Right forelimb (tissue), 1 donor: ENCODE results near the gene MDM2.
"Not testable (repeated sequence)": the region's sequence is repeated elsewhere in the genome, so short reads cannot be mapped to it uniquely, and the experiment has no call there.

ENCODE experiments used
- DNase-seq: peaks from one replicate; pipeline ENCODE4 v3.0.0-alpha.2; 2018

The MDM2 gene

DNA sequence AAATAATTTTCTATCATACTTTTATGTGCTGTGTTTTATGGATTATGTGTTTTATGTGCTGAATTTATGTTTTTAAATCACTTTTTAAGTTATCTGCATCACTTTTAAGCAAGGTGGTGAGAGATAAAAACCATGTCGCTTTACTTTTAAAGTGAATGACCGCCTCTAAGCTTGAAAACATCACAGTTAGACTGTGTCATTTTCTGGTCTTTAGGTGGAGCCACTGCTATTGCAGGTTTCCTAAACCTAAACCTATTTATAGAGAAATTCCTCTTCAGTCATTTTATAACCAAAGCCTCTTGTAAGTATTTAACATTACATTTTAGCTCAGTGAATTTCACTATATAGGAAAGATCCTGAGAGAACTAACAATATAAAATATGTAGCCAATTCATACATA lies 21.0 kb upstream of the MDM2 start:
- DNase-seq = no peak

DNA sequence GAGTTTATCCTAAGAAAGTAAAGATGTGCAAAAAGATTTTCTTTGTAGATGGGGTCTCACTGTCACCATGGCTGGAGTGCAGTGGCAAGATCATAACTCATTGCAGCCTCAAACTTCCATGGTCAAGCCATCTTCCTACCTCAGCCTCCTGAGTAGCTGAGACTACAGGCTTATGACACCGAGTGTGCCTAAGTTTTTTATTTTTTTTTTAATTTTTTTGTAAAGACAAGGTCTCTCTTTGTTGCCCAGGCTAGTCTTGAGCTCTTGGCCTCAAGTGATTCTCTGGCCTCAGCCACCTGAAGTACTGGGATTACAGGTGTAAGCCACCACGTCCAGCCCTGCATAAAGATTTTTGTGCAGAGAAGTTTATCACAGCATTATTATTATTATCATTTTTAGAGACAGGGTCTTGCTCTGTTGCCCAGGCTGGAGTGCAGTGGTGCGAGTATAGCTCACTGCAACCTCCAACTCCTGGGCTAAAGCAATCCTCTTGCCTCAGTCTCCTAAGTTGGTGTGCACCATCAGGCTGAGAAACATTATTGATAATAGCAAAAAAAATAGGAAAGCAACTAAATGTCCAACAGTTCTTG lies 19.3 kb upstream of the MDM2 start:
- no peak for DNase-seq

DNA sequence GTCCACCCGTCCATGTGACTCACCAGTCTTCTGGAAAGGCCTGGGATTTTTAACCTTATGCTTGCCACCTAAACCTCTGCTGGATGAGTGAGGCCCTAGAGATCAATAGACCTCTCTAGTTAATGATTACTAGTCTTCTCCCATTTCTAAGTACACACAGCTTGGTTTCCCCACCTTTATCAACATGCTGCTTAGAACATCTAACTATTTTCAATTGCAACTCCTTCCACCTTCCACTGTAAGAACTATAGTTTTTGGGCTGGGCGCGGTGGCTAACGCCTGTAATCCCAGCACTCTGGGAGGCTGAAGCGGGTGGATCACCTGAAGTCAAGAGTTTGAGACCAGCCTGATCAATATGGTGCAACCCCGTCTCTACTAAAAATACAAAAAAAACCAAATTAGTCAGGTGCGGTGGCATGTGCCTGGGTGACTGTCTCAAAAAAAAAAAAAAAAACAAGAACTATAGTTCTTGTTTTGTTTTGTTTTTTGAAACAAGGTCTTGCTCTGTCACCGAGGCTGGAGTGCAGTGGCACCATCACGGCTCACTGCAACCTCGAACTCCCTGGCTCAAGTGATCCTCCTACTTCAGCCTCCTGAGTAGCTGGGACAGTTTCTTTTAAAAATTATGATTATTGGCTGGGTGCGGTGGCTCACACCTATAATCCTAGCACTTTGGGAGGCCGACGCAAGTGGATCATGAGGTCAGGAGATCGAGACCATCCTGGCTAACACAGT lies 18.7 kb upstream of the MDM2 start:
- no peak for DNase-seq

DNA sequence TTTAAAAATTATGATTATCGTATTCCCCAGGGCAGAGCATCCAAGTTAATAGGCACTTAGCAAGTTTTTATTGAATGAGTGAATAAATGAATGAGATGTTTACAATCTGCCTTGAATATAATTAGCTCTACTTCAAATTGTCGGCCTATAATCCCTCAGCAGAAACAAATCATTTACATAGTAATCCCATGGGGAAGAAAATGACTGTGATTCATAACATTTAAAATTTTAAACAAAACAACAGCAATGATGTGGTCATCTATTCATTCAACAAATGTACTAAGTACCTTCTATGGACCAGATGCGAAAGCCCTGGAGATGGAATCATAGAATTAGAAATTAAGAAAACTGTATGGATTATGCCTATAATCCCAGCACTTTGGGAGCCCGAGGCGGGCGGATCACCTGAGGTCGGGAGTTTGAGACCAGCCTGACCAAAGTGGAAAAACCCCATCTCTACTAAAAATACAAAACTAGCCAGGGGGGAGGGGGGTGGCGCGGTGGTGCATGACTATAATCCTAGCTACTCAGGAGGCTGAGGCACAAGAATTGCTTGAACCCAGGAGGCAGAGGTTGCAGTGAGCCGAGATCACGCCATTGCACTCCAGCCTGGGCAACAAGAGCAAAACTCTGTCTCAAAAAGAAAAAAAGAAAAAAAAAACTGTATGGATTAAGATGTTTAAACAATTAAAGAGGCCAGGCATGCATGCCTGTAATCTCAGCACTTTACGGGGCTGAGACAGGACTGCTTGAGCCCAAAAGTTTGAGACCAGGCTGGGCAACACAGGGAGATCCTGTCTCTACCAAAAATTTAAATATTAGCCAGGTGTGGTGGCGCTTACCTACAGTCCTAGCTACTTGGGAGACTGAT lies 17.7 kb upstream of the MDM2 start:
- no peak for DNase-seq

DNA sequence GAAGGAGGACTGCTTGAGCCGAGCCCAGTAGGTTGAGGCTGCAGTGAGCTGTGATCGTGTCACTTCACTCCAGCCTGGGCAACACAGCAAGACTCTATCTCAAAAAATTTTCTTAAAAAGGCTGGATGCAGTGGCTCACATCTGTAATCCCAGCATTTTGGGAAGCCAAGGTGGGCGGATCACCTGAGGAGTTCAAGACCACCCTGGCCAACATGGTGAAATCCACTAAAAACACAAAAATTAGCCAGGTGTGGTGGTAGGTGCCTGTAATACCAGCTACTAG lies 17.1 kb upstream of the MDM2 start:
- DNase-seq = no peak

DNA sequence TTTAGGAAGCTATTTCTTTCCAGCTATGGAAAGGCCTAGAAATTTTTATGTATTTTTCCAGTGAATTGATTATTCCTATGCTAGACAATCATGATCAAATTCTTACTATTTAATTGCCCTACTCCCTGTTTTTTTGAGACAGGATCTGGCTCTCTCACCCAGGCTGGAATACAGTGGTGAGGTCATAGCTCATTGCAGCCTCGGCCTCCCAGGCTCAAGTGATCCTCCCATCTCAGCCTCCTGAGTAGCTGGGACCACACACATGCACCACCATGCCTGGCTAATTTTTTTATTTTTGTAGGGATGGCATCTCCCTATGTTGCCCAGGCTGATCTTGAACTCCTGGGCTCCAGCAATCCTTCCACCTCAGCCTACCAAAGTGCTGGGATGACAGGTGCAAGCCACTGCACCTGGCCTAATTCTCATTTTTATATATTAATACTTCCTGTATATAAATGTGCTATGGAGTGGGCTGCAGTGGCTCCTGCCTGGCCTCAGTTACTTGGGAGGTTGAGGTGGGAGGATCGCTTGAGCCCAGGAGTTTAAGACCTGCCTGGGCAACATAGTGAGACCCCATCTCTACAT lies 16.0 kb upstream of the MDM2 start:
- DNase-seq = no peak

DNA sequence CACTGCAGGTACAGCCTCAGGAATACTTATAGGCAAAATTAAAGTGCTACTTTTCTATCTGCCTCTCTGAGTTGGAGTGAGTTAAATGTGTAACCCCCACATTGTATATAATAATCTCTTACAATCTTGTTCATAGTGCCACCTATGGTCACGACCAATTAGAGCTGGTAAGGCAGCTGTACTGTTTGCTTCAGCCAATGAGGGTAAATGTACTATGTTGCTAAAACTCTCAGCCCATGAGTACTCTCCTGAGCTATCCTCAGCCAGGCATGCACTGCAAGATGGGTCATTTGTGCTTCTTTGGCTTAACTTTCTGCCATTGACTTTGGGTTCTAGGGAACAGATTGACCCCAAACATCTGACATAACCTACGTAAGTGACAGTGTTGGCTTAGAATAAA lies 15.0 kb upstream of the MDM2 start:
- DNase-seq = no peak

DNA sequence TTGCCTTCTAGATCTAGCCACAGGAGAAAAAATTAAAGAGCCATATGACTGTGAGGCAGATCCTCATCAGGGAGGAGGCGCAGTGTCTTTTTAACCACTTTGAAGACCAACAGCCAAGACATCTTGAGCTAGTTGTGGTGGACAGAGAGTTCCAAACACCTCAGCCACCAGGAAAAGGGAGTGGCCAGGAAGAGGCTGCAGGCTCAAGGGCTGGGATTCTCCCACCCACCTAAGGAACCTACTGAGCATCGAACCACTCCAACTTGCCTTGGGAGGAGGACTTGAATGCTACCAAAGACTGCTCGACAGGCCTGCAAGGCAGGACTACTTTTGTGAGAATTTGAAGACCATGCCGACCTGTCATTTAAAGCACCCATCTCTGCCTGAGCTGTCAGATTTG lies 14.5 kb upstream of the MDM2 start:
- DNase-seq = no peak

DNA sequence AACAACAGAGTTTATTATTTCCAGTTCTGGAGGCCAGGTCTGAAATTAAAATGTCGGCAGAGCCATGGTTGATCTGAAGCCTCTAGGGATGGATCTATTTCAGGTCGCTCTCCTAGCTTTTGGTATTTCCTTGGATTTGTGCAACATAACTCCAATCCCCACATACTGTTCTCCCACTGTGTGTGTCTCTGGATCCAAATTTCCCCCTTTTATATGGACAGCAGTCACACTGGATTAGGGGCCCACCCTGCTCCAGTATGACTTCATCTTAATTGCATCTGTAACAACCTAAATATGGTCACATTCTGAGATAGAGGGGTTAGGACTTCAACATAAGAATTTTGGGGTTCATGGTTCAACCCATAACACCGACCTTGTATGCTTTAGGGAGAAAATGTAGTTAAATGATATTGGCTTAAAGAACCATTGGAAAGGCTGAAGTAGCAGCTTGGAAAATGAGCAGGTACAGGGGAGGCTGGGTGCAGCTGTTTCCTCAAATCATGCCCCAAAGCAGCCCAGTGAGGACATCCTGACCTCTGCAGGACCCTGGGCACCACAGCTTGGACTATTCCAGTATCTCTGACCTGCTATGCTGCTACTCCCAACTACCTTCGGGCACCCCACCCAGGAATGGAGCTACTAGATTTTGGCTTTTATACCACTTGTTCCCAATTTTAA lies 13.9 kb upstream of the MDM2 start:
- no peak for DNase-seq

DNA sequence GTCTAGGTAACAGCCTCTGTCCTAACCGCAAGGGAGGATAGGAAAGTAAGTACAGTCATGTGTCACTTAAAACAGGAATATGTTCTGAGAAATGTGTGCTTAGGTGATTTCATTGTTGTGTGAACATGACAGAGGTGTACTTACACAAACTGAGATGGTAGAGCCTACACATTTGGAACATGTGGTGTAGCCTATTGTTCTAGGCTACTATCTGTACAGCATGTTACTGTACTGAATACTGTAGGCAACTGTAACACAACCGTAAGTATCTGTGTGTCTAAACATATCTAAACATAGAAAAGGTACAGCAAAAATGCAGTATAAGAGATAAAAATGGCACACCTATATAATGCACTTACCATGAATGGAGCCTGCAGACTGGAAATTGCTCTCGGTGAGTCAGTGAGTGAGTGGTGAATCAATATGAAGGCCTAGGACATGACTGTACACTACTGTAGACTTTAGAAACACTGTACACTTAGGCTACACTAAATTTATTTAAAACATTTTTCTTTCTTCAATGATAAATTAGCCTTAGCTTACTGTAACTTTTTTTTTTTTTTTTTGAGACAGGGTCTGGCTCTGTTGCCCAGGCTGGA lies 13.2 kb upstream of the MDM2 start:
- no peak for DNase-seq

DNA sequence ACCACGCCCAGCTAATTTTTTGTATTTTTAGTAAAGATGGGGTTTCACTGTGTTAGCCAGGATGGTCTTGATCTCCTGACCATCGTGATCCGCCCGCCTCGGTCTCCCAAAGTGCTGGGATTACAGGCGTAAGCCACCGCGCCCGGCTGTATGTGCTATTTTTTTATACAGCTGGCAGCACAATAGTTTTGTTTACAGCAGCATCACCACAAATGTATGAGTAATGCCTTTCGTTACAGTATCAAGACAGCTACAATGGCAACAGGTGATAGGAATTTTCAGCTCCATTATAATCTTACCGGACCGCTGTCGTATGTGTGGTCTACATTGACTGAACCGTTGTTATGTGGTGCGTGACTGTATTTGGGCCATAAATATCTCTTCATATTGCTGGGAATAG lies 11.6 kb upstream of the MDM2 start:
- no peak for DNase-seq

DNA sequence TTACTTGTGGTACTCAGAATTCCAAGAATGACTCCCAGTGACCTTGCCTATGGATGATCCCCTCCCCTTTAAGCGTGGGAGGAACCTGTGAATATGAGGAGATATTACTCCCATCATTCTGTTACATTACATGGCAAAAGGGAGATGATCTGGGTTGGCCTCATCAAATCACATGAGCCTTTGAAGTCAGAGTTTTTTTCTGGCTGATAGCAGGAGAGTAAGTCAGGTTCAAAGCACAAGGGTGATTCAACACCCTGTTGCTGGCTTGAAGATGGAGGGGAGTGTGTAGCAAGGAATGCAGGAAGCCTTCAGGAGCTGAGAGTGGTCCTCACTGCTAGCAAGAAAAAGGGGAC lies 9.1 kb upstream of the MDM2 start:
- no peak for DNase-seq

DNA sequence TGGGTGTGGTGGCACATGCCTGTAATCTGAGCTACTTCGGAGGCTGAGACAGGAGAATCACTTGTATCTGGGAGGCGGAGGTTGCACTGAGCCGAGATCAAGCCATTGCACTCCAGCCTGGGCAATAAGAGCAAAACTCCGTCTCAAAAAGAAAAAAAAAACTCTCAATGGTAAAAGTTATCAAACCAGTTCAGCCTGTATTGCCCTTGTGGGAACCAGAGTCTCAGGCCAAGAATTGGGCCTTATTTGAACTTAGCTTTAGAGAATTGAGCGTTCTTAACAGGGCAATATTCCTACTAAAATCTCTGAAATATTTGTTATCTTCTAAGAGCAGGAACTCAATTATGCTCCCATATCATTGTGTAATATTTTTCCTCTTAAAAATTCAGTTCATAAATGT lies 7.7 kb upstream of the MDM2 start:
- DNase-seq = no peak

DNA sequence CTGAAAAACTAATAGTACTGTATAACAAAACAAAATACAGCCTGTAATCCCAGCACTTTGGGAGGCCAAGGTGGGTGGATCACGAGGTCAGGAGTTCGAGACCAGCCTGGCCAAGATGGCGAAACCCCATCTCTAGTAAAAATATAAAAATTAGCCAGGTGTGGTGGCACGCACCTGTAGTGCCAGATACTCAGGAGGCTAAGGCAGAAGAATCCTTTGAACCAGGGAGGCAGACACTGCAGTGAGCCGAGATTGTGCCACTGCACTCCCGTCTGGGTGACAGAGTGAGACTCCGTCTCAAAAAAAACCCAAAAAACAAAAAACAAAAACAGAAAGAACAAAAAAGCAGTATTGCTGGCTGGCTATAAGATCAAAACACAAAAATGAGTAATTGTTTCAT lies 6.9 kb upstream of the MDM2 start:
- not testable (repeated sequence) for DNase-seq

DNA sequence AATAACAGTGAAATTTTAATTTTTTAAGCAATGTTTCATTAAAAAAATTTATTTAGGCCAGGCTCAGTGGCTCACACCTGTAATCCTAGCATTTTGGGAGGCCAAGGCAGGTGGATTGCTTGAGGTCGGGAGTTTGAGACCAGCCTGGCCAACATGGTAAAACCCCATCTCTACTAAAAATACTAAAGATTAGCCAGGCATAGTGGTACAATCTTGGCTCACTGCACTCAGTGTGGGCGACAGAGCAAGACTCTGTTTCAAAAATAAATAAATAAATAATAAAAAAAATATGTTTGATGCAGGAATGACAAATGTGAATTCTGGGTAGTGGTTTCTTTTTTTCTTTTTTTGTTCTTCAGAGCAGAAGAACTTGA lies 5.6 kb upstream of the MDM2 start:
- DNase-seq = not testable (repeated sequence)

DNA sequence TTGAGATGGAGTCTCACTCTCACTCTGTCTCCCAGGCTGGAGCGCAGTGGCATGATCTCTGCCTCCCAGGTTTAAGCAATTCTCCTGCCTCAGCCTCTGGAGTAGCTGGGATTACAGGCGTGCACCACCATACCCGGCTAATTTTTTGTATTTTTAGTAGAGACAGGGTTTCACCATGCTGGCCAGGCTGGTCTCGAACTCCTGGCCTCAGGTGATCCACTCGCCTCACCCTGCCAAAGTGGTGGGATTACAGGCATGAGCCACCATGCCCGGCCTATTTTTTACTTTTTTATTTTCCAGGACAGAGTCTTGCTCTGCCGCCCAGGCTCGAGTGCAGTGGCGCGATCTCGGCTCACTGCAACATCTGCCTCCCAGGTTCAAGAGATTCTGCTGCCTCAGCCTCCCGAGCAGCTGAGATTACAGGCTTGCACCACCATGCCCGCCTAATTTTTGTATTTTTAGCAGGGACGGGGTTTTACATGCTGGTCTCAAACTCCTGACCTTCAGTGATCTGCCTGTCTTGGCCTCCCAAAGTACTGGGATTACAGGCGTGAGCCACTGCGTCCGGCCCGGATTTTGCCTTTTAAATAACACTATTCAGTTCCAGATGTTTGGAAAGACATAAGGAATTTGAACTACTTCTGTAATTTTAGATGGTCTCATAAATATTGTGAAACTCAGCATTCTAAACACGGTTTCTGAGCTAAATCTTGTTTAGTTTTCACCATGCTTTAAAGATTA lies 4.9 kb upstream of the MDM2 start:
- DNase-seq = not testable (repeated sequence)

DNA sequence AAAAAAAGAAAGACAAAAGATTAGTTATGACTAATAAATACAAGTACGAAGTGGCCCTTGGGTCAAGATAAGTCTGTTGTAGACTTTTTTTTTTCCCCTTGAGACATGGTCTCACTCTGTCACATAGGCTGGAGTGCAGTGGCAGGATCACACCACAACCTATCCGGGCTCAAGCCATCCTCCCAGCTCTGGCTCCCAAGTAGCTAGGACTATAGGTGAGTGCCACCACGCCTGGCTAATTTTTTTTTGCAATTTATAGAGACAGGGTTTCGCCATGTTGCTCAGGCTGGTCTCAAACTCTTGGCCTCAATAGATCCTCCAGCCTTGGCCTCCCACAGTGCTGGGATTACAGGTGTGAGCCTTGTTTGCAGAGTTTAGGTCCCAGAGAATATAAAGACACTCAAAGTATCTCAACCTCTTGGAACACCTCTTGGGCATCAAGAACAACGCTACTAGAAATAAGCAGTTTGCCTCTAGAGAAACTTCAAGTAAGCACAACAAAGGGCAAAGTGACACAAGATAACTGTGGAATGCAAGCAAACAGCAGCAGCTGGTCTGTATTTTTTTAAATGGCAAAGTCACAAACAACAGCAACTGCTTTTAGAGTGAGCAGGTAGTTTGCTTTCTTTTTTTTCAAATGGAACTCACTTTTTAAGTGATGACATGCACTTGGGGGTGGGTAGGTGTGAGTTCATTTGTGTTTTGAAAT lies 3.9 kb upstream of the MDM2 start:
- DNase-seq = no peak

DNA sequence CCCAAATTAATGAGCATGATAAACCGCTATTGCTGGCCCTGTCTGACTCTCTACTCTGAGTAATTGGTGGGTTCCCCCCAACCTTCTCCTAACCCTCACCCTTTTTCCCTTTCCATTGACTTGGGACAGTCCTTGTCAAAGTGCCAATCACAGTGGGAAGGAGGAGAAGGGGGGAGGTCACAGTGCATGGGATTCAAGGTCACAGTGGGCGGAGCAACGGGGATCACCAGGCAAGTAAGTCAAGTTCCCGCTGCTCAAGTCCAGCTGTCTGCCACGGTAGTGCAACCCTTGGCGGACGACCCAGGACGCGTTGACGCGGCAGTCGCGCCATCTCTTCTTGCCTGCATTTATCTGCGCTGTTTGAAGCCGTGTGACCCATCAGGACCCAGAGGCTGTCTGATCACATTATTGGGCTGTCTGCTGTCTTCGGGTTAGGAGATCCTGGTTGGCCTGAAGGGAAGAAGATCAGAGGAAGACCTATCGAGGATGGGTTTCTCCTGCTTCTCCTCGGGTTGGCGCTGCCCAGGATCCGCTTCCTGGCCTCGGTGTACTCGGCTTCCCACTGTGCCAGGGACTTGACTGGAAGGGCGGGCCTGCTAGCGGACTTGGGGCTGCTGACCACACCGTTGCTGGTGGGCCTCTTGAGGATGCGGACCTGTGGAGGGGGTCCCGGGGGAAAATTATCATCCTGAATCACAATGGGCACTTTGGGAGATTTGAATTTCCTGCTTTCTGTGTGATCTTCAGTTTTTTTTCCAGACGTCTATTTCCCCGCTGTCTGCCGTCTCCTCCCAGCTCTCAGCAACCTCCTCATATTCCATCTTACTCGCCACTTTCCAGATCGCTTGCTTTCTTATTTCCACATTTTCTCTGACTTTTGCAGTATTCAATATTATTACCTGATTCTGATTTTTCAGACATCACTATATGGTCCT lies 3.1 kb upstream of the MDM2 start:
- no peak for DNase-seq

DNA sequence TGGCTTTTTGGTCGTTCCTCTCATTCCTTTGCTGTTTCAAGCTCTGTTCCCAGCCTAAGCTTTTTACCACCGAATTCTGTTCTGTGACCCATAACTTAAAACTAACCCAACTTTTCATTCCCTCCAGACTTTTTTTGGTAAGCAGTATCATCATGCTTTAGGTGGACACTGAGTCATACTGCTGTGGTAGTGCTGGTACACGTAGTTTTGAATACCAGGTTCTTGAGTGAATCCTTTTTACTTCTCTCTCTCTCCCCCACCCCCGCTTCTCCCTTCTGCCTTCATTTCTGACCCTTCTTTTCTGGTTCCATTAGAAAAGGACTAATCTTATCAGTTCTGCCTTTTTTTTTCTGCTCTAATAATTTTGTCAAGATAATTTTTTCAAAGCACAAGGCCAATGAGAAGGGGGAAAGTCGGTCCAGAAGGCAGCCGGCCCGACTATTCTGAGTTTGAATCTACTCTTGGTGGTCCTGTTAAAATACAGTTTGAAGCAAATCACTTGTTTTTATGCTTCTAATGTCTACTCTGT lies 2.3 kb upstream of the MDM2 start:
- DNase-seq = no peak
